ENCODE results near the gene MAD1L1. TPM values are rescaled to one million over a fixed set of nuclear protein-coding genes. Genes with fewer than 3 reads are reported as not detected.

The MAD1L1 gene
- total and polyA plus RNA-seq, 2 of the 4 experiments (the other 2 are of a cell fraction): 29.0 to 40.9 TPM

DNA sequence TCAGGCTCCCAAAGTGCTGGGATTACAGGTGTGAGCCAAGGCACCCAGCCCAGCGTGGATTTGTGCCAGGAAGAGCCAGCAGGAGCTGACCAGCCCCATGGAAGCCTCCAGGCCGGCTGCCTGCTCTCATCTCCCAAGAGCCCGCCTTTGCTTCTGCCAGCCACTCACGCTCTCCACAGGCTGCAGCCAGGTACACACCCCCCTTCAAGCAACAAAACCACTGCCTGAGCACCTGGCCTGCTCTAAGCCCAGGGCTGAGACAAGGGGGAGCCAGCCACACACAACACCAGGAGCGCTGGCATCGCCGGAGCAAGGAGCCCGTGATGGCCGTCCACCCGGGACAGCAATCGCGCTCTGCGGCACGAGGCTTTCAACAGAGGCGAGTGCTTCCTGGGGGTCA is 34.5 kb downstream of the MAD1L1 start:
- WGBS, 2 experiments (ENCODE audit: extremely low coverage in 2 of 2, insufficient read length in 1 of 2): 94% methylated on average over 6 of the region's 15 CpGs; no CpG with 5 or more reads in 1 of the 2 experiments
- H4K8ac ChIP-seq (ENCODE audit: low read depth in 2 of 2, low read length in 2 of 2): no peak overlapping the region
- no peak overlapping the region for H2AFZ ChIP-seq (replicated peaks; ENCODE audit: low read length, poor library complexity)
- no peak overlapping the region for H2AK9ac ChIP-seq (replicated peaks; ENCODE audit: low read depth, low read length, poor library complexity)
- no peak overlapping the region for H2BK15ac ChIP-seq (ENCODE audit: low read depth, low read length)
- no peak overlapping the region for H2AK5ac ChIP-seq (ENCODE audit: low read depth, low read length)
- dilution Hi-C loops (cut with HindIII; ENCODE audit: low sequenced_read_pairs, unreplicated experiment): no loop called here
- no peak overlapping the region for H3K4ac ChIP-seq (ENCODE audit: low read depth, low read length)
- peaks cover 6 to 21% of the 10 kb centered on the region in 2 experiments; a peak in 3 of 4 replicates for H3K79me1 ChIP-seq (ENCODE audit: low read depth in 1 of 2, low read length in 2 of 2)
- H3K27me3 ChIP-seq (ENCODE audit: control insufficient read depth, insufficient read depth, low read length): no peaks in the 10 kb centered on the region
- no peak overlapping the region for H2BK120ac ChIP-seq (ENCODE audit: low read depth, low read length)
- no peak overlapping the region for H4K5ac ChIP-seq (ENCODE audit: low read depth, low read length)
- H2BK5ac ChIP-seq (ENCODE audit: low read depth, low read length, poor library complexity, severe bottlenecking): no peak overlapping the region
- H3K4me3 ChIP-seq (ENCODE audit: insufficient read depth, low read depth, low read length): no peak overlapping the region
- no peak overlapping the region for H3K23ac ChIP-seq (ENCODE audit: low read depth, low read length)
- DNase-seq (no peak), ATAC-seq (ENCODE audit: low read depth) (no peak)
- no peak overlapping the region for H2BK20ac ChIP-seq (ENCODE audit: low read depth, low read length)
- H3K4me1 ChIP-seq (ENCODE audit: control insufficient read depth, insufficient read depth, low read length): no peaks in the 10 kb centered on the region; the same call in 1 of the 2 replicates
- in situ Hi-C loops (cut with MboI; ENCODE audit: low sequenced_read_pairs): no loop called here
- H3K56ac ChIP-seq (ENCODE audit: extremely low read depth, insufficient read depth, low read length): no peak overlapping the region
- TF ChIP-seq CHD1 (IDR thresholded peaks at IDR 0.05; ENCODE audit: low read depth, low read length) (no peak), RCOR1 (IDR thresholded peaks at IDR 0.05; ENCODE audit: insufficient replicate concordance, low read length) (no peak), MAFK (IDR thresholded peaks at IDR 0.05; ENCODE audit: low read depth, low read length) (no peak), RFX5 (IDR thresholded peaks at IDR 0.05; ENCODE audit: low read depth, low read length) (no peak), BHLHE40 (IDR thresholded peaks at IDR 0.05; ENCODE audit: low read depth, low read length) (no peak), SMC3 (IDR thresholded peaks at IDR 0.05; ENCODE audit: low read depth, low read length) (no peak), NFE2L2 (IDR thresholded peaks at IDR 0.05; ENCODE audit: low read depth, low read length) (no peak), CEBPB (IDR thresholded peaks at IDR 0.05; ENCODE audit: low read depth, low read length) (no peak), MAZ (IDR thresholded peaks at IDR 0.05; ENCODE audit: borderline replicate concordance, low read depth, low read length) (no peak), ELK1 (IDR thresholded peaks at IDR 0.05; ENCODE audit: borderline replicate concordance, low read depth, low read length) (no peak)
- TF ChIP-seq, protein P1, sequence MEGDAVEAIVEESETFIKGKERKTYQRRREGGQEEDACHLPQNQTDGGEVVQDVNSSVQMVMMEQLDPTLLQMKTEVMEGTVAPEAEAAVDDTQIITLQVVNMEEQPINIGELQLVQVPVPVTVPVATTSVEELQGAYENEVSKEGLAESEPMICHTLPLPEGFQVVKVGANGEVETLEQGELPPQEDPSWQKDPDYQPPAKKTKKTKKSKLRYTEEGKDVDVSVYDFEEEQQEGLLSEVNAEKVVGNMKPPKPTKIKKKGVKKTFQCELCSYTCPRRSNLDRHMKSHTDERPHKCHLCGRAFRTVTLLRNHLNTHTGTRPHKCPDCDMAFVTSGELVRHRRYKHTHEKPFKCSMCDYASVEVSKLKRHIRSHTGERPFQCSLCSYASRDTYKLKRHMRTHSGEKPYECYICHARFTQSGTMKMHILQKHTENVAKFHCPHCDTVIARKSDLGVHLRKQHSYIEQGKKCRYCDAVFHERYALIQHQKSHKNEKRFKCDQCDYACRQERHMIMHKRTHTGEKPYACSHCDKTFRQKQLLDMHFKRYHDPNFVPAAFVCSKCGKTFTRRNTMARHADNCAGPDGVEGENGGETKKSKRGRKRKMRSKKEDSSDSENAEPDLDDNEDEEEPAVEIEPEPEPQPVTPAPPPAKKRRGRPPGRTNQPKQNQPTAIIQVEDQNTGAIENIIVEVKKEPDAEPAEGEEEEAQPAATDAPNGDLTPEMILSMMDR (conservative IDR thresholded peaks at IDR 0.05; ENCODE audit: low read depth, low read length): no peak
- peaks cover 4% of the 10 kb centered on the region for H4K20me1 ChIP-seq (ENCODE audit: insufficient read depth, low read length)
- intact Hi-C loops (cut with micrococcal nuclease): no loop called here
- H3K36me3 ChIP-seq (ENCODE audit: control insufficient read depth, insufficient read depth, low read length): peaks cover 24% of the 10 kb centered on the region
- H3K9me3 ChIP-seq (ENCODE audit: control insufficient read depth, insufficient read depth, low read length): no peaks in the 10 kb centered on the region
- POLR2A ChIA-PET (ENCODE audit: unreplicated experiment): no interaction called here
- H3K9me1 ChIP-seq (ENCODE audit: insufficient read depth, low read length): no peaks in the 10 kb centered on the region
- BruUV-seq (replicated peaks): no TSS peak
- H3K9ac ChIP-seq (ENCODE audit: low read depth, low read length): no peak overlapping the region
- H3K14ac ChIP-seq (replicated peaks; ENCODE audit: low read depth, low read length): no peak overlapping the region
- no peak overlapping the region for H3K18ac ChIP-seq (ENCODE audit: low read depth, low read length)
- no peak overlapping the region for H3K27ac ChIP-seq (ENCODE audit: insufficient read depth, low read length)
- CTCF ChIA-PET: no interaction called here
- H4K91ac ChIP-seq (ENCODE audit: insufficient read depth, low read depth, low read length): no peak overlapping the region
- H3K4me2 ChIP-seq (ENCODE audit: low read depth, low read length): no peak overlapping the region
